ENCODE data around the gene UGT1A5.

GRCh38 chr2:233775414-233775813 is 62.7 kb downstream of the UGT1A5 start:
- TF ChIP-seq POLR2AphosphoS5 (IDR thresholded peaks at IDR 0.05) (no peak), CTCF (IDR thresholded peaks at IDR 0.05) (no peak)

All from suprapubic skin (tissue), 3 donors.